ENCODE data around the gene SUPT3H.

The SUPT3H gene

GRCh38 chr6:44951253-44951747 lies 426.4 kb downstream of the SUPT3H start:
- DNase-seq (ENCODE audit: low read depth), result no peak
- TF ChIP-seq, protein P1, sequence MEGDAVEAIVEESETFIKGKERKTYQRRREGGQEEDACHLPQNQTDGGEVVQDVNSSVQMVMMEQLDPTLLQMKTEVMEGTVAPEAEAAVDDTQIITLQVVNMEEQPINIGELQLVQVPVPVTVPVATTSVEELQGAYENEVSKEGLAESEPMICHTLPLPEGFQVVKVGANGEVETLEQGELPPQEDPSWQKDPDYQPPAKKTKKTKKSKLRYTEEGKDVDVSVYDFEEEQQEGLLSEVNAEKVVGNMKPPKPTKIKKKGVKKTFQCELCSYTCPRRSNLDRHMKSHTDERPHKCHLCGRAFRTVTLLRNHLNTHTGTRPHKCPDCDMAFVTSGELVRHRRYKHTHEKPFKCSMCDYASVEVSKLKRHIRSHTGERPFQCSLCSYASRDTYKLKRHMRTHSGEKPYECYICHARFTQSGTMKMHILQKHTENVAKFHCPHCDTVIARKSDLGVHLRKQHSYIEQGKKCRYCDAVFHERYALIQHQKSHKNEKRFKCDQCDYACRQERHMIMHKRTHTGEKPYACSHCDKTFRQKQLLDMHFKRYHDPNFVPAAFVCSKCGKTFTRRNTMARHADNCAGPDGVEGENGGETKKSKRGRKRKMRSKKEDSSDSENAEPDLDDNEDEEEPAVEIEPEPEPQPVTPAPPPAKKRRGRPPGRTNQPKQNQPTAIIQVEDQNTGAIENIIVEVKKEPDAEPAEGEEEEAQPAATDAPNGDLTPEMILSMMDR (IDR thresholded peaks at IDR 0.05; ENCODE audit: insufficient read depth, low read depth, low read length, missing control alignments), result no peak

GRCh38 chr6:44949596-44950201 lies 428.0 kb downstream of the SUPT3H start:
- no peak for DNase-seq (ENCODE audit: low read depth)
- TF ChIP-seq, protein P1 (IDR thresholded peaks at IDR 0.05; ENCODE audit: insufficient read depth, low read depth, low read length, missing control alignments), result no peak
- H3K4me3 ChIP-seq (ENCODE audit: low read depth, low read length), result no peak overlapping the region

More at GRCh38 chr6:44951253-44951747, 426.4 kb downstream of the SUPT3H start:
- no peak overlapping the region for H3K4me3 ChIP-seq (ENCODE audit: low read depth, low read length)

GRCh38 chr6:44943541-44943940 lies 434.2 kb downstream of the SUPT3H start:
- H3K4me3 ChIP-seq (ENCODE audit: low read depth, low read length), result no peak overlapping the region
- no peak for DNase-seq (ENCODE audit: low read depth)
- TF ChIP-seq, protein P1 (IDR thresholded peaks at IDR 0.05; ENCODE audit: insufficient read depth, low read depth, low read length, missing control alignments), result no peak

DNA sequence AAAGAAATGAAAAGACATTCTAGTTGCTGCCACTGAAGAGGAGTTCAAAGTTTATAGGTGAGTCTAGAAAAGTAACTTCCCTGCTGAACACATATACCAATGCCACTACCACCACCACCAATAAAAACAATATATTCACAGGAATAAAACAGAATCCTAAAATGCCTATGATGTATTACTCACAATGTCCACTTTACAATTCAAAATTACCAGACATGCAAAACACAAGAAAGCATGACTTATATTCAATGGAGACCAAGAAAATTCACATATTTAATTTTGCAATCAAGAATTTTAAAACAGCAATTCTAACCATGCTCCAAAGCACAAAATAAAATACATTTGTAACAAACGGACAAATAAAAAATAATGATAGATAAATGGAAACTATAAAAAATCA lies 434.9 kb downstream of the SUPT3H start:
- TF ChIP-seq, protein P1 (IDR thresholded peaks at IDR 0.05; ENCODE audit: insufficient read depth, low read depth, low read length, missing control alignments), result no peak
- no peak for DNase-seq (ENCODE audit: low read depth)
- no peak overlapping the region for H3K4me3 ChIP-seq (ENCODE audit: low read depth, low read length)

- no peak for DNase-seq (ENCODE audit: low read depth)
- TF ChIP-seq, protein P1 (IDR thresholded peaks at IDR 0.05; ENCODE audit: insufficient read depth, low read depth, low read length, missing control alignments), result no peak
- no peak overlapping the region for H3K4me3 ChIP-seq (ENCODE audit: low read depth, low read length)
Measured at GRCh38 chr6:44942201-44942600, 435.5 kb downstream of the SUPT3H start.

DNA sequence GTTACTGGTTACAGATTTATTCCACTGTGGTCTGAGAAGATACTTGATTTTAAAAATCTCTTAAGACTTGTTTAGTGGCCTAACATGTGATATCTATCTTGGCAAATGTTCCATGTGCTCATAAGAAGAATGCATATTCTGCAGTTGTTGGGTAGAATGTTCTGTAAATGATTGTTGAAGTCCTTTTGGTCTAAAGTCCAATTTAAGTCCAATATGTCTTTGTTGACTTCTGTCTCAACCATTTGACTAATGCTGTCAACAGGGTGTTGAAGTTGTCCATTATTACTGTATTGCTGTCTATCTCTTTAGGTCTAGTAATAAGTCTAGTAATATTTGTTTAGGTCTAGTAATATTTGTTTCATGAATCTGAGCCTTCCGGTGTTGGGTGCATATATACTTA lies 437.4 kb downstream of the SUPT3H start:
- DNase-seq (ENCODE audit: low read depth), result no peak
- H3K4me3 ChIP-seq (ENCODE audit: low read depth, low read length), result no peak overlapping the region
- TF ChIP-seq, protein P1 (IDR thresholded peaks at IDR 0.05; ENCODE audit: insufficient read depth, low read depth, low read length, missing control alignments), result no peak
